NCI-H2171 (cell line): ENCODE measurements around the gene C1QL1.

Experiments
- DNase-seq: peaks from one replicate; lab custom pipeline; 2025; lab: John Stamatoyannopoulos, UW

Gene C1QL1

GRCh38 chr17:44914148-44914547 is 54.0 kb downstream of the C1QL1 start:
- no peak for DNase-seq

- DNase-seq, result no peak
Observed at GRCh38 chr17:44913676-44914075, 54.4 kb downstream of the C1QL1 start.

DNA sequence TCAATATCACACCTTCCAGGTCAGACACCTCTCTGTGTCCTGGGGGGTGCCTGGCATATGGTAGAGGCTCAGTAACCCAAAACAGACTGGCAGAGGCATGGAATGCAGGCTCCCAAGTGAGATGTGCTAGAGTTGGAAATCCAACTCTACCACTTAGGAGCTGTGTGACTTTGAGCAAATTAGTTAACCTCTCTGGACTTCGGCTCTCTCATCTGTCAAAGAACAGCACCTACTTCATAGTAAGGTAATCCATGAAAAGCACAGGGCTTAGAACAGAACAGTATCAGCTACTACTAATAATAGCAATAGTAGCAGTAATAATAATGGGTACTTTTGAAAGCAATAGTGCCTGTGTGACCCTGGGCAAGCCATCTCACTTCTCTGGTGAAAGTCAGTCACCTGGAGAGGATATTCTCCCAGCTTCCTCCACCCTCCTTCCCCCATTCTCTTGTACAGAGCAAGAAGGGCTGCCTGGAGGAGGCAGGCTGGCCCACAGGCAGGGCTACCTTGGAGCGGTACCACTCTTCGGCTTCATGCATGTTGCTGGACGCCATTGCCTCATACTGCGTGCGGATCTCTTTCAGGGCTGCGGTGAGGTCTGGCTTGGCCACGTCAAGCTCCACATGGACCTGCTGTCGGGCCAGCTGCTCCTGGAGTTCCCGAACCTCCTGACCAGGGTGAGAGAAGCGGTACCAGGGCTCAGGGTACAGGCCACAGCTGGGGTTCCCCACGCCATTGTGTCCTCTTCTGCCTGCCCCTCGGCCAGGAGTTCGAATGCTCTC is 55.1 kb downstream of the C1QL1 start:
- no peak for DNase-seq

DNA sequence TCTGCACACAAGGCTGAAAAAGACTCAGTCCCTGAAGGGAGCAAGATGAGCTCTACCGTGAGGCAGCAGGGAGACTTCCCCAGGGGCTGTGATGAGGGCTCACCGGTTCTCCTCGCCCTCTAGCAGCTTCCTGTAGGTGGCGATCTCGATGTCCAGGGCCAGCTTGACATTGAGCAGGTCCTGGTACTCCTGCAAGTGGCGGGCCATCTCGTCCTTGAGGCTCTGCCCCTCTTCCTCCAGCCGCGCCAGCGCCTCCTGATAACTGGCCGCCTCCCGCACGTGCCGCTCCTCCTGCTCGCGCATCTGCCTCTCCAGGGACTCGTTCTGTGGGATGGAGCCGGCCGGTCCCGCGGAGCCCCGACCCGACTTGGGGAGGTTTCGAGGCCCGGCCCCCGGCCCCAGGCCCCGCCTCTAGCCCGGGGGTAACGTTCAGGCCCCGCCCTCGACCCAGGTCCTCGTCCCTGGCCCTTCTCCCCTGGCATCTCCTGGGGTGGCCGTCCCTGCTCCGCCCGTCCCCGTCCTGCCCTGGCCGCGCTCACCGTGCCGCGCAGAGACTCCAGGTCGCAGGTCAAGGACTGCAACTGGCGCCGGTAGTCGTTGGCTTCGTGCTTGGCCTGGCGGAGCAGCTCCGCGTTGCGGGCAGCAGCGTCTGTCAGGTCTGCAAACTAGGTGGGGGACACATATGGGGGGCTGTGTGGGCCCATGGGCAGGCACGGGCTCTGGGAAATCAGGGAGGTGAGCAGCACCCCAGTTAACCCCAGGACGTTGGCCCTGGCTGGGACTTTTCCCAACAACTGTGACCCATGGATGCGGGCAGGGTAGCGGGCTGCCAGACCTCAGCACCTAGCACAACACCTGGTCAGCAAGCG is 56.7 kb downstream of the C1QL1 start:
- DNase-seq, result no peak

GRCh38 chr17:44910231-44911106 is 57.6 kb downstream of the C1QL1 start:
- DNase-seq, result no peak
